ENCODE results near the gene PTAR1.

Gene PTAR1

DNA sequence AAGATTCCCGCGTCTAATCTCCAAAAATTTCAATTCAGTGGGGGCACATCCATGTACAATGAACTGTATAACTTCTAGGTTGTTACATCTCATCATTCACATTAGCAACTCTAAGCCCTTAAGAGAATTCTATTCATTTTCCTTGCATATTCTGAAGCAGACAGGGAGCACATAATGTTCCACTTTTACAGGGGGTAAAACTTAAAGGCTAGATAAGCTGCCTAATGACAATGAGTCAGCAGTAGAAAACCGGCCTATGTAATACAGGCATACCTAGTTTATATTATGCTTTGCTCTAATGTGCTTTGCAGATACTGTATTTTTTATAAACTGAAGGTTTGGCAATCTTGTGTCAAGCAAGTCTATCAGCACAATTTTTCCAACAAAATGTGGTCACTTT is 40.4 kb downstream of the PTAR1 start:
- Mint-ChIP-seq H3K27ac (no peak overlapping the region), H3K9me3 (no peaks in the 10 kb centered on the region), H3K4me1 (no peaks in the 10 kb centered on the region), H3K27me3 (no peaks in the 10 kb centered on the region), H3K4me3 (no peak overlapping the region)
- no peak for ATAC-seq
- no peak for DNase-seq

DNA sequence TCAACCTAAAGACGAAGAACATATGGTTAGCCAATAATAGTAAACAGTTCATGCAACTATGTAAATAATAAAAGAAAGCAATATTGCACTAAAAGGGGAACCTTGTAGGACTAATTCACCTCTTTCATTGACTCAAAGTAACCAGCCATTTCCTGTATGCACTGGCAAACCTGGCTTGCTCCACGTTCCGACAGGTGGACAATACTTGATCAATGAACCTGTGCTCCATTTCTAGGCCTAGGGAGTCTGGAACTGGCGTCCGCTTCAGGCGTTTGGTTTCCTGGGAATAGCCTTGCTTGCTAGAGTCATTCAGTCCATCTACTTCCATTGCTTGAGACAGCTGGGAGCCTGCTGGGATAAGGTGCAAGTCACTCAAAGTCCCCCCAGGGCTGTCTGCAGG is 41.6 kb downstream of the PTAR1 start:
- H3K27ac Mint-ChIP-seq = no peak overlapping the region
- no peaks in the 10 kb centered on the region for H3K9me3 Mint-ChIP-seq
- no peaks in the 10 kb centered on the region for H3K27me3 Mint-ChIP-seq
- ATAC-seq (no peak), DNase-seq (no peak)
- no peak overlapping the region for H3K4me3 Mint-ChIP-seq
- H3K4me1 Mint-ChIP-seq = no peaks in the 10 kb centered on the region

DNA sequence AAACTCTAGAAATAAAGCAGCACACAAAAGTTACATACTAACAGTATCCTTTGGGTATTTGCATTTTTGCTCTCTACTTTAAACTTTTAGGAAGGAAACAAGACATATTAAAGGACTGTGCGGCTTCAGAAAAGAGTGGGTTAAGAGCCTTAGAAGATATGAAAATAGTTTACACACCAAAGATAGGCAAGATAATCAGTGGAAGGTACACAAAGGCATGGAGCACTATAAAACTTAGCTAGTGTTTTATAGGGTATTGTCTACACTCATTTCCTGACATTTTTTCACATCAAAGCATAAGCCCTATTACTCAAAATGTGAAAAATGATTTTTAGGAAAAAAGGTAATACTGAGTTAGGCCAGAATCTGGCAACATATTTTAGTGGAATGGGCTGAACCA is 44.0 kb downstream of the PTAR1 start:
- H3K27ac Mint-ChIP-seq = no peak overlapping the region
- no peaks in the 10 kb centered on the region for H3K4me1 Mint-ChIP-seq
- H3K27me3 Mint-ChIP-seq = no peaks in the 10 kb centered on the region
- ATAC-seq (no peak), DNase-seq (no peak)
- no peaks in the 10 kb centered on the region for H3K9me3 Mint-ChIP-seq
- H3K4me3 Mint-ChIP-seq = no peak overlapping the region

DNA sequence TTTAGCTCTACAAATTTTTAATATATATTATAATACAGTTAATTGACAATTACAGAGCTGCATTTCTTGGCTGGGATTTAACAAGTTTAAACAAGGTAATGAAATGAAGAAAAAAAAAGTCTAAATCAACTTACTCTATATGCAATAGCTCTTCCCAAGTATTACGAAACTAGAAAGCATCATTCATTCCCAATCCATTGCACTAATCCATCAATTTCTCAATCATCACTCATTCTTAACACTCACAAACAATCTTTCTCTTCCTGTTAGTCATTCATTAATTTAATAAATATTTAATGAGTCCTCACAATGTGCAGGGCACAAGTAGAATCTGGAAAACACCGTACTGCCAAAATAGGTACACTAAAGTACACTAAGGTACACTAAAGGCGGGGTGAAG is 44.7 kb downstream of the PTAR1 start:
- ATAC-seq (no peak), DNase-seq (no peak)
- H3K27me3 Mint-ChIP-seq = no peaks in the 10 kb centered on the region
- H3K9me3 Mint-ChIP-seq = no peaks in the 10 kb centered on the region
- H3K4me3 Mint-ChIP-seq = no peak overlapping the region
- H3K27ac Mint-ChIP-seq = no peak overlapping the region
- H3K4me1 Mint-ChIP-seq = no peaks in the 10 kb centered on the region

DNA sequence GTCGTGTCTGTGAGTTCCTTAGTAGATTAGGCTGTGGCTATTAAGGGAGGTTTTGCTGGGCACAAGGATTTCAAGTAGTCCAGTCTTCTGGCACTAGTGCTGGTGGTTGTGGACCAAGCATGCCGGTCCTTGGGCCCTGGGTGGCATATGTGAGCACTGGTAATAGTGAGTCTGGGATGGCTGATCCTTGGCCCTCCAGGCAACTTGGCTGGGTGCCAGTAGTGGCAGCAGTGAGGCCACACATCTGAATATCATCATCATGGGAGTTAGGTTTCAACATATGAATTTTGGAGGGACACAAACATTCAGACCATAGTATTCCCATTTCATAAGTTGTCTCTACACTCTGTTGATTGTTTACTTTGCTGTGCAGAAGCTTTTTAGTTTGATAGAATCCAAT is 62.3 kb downstream of the PTAR1 start:
- H3K4me1 Mint-ChIP-seq = no peaks in the 10 kb centered on the region
- peaks cover 5% of the 10 kb centered on the region for H3K27me3 Mint-ChIP-seq
- no peak for ATAC-seq
- no peak for DNase-seq
- H3K9me3 Mint-ChIP-seq = peaks cover 18 to 26% of the 10 kb centered on the region in 2 donors
- H3K4me3 Mint-ChIP-seq = no peak overlapping the region
- no peak overlapping the region for H3K27ac Mint-ChIP-seq

DNA sequence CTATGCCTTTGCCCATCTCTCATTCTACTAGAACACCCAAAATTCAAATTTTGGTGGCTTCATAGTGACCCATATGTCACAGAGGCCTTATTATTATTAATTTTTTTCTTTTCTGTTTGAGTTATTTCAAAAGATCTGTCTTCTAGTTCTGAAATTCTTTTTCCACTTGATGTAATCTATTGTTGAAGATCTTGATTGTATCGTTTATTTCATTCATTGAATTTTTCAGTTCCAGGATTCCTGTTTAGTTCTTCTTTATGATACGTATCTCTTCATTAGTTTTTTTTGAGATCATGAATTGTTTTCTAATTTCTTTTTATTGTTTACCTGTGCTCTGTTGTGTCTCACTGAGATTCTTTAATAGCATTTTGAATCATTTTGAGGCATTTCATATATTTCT is 63.0 kb downstream of the PTAR1 start:
- Mint-ChIP-seq H3K4me3 (no peak overlapping the region), H3K27ac (no peak overlapping the region), H3K4me1 (no peaks in the 10 kb centered on the region), H3K27me3 (peaks cover 11% of the 10 kb centered on the region), H3K9me3 (peaks cover 15 to 26% of the 10 kb centered on the region in 2 donors)
- ATAC-seq = no peak
- DNase-seq = no peak

DNA sequence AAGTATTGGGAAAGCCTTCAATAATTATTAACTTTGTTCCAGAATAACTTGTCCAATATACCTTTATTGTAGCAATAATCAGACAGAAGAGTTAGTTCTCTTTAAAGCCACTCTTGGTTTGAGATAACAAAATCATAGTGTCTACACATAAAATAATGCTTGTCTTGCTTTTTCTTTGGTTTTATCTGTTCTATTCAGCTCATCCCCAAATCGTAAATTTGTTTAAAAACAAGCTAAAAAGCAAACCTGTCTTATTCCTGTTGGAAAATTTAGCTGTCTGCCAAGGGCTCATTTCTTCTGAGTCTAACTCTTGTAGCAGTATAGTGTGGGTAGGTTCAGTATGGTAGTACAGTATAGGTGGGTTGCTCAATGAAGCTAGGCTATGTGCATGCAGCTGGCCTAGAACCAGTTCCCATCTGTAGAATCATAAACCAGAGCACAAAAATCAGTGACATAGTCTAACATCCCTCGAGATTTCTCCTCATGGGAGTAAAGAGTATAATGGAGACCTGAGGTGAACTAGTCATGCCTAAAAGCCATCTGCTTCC is 69.7 kb downstream of the PTAR1 start:
- Mint-ChIP-seq H3K27me3 (peaks cover 14% of the 10 kb centered on the region), H3K4me1 (no peaks in the 10 kb centered on the region), H3K9me3 (peaks cover 0 to 5% of the 10 kb centered on the region in 2 donors), H3K4me3 (no peak overlapping the region), H3K27ac (no peak overlapping the region)
- ATAC-seq (no peak), DNase-seq (no peak)

DNA sequence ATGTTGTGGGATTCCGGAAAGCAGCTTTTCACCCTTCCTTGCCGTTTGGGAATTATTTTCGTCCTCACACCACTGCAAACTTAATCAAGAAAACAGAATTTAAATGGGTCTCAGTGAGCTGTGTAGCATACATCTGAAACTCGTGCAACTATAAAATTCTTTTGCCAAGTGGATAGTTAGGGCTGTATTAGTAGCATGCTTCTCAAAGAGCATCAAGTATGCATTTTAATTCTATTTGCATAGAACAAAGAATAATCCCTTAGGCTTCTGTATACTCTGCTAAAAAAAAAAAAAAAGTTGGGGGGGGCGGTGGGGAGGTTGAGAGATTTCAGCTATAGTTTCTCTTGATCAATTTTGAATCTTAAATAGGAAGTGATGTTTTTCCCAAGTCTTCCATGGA is 75.9 kb downstream of the PTAR1 start:
- DNase-seq (no peak), ATAC-seq (no peak)
- no peak overlapping the region for H3K27ac Mint-ChIP-seq
- H3K4me1 Mint-ChIP-seq = no peaks in the 10 kb centered on the region
- no peaks in the 10 kb centered on the region for H3K9me3 Mint-ChIP-seq
- H3K4me3 Mint-ChIP-seq = no peak overlapping the region
- no peaks in the 10 kb centered on the region for H3K27me3 Mint-ChIP-seq

DNA sequence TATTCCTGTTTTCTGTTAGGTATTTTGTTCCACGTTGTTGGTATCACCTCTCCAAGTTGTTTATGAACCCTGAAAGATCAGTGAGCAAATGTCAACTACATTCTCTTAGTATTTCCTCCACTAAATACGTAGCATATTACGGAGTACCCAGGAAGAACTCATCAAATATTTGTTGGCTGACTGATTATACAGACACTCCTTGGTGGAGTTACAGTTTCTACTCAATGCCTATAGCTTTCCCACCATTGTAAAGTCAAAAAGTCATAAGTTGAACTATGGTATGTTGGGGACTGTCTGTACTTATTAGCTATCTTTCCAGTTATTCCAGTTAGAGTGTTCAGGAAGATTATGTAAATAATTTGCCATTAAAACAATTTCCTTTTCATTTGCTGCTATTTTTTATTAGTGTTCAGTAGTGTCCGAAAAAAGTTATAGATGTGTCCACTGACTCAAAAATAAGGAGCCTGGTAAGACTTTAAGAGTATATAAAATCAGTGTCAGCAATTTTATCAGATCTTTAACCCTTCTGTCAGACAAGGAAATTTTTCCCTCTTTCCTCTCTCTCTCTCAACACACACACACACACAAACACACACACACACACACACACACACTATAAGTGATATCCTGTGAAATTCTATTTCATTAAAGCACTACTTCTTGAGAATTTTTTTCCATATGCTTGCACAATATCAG is 80.8 kb downstream of the PTAR1 start:
- Mint-ChIP-seq H3K4me3 (no peak overlapping the region), H3K27me3 (peaks cover 5% of the 10 kb centered on the region), H3K27ac (no peak overlapping the region), H3K9me3 (no peaks in the 10 kb centered on the region), H3K4me1 (peaks cover 8% of the 10 kb centered on the region)
- ATAC-seq (no peak), DNase-seq (no peak)

DNA sequence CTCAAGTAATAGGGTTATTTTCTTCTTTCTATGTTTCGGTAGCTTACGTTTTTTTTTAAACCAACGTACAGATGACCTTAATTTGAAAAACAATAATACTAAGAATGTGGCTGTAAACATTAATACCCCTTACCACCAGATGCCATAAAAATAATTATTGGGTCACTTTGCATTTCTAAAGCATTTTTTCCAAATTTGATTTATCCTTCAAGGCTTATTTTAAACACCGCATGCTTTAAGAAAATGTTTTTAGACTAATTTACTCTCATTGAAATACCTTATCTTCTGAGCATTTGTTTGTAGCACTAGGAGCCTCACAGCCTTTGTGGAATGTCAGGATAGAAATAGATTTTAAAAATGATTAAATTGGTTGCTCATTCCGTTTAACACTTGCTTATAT is 81.9 kb downstream of the PTAR1 start:
- H3K4me1 Mint-ChIP-seq = peaks cover 14% of the 10 kb centered on the region

DNA sequence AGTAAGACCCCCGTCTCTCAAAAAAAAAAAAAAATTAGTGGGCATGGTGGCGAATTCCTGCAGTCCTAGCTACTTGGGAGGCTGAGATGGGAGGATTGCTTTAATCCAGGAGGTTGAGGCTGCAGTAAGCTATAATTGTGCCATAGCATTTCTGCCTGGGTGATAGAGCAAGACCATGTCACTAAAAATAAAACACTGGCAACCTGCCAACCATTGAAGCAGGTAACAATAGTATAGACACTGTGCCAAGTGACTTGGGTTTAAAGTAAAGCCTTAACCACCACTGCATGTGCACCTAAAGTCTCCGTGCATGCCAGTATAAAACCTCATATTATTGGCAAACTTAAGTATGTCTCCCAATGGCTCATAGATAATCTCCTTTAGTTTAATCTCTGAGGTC is 84.2 kb downstream of the PTAR1 start:
- Mint-ChIP-seq H3K27ac (no peak overlapping the region), H3K9me3 (no peaks in the 10 kb centered on the region), H3K4me1 (peaks cover 24% of the 10 kb centered on the region), H3K27me3 (peaks cover 23% of the 10 kb centered on the region), H3K4me3 (no peak overlapping the region)
- DNase-seq (no peak), ATAC-seq (no peak)

More for the DNA sequence above, 81.9 kb downstream of the PTAR1 start:
- H3K4me3 Mint-ChIP-seq = no peak overlapping the region
- no peak for ATAC-seq
- H3K9me3 Mint-ChIP-seq = no peaks in the 10 kb centered on the region
- no peak overlapping the region for H3K27ac Mint-ChIP-seq
- peaks cover 8% of the 10 kb centered on the region for H3K27me3 Mint-ChIP-seq
- no peak for DNase-seq

DNA sequence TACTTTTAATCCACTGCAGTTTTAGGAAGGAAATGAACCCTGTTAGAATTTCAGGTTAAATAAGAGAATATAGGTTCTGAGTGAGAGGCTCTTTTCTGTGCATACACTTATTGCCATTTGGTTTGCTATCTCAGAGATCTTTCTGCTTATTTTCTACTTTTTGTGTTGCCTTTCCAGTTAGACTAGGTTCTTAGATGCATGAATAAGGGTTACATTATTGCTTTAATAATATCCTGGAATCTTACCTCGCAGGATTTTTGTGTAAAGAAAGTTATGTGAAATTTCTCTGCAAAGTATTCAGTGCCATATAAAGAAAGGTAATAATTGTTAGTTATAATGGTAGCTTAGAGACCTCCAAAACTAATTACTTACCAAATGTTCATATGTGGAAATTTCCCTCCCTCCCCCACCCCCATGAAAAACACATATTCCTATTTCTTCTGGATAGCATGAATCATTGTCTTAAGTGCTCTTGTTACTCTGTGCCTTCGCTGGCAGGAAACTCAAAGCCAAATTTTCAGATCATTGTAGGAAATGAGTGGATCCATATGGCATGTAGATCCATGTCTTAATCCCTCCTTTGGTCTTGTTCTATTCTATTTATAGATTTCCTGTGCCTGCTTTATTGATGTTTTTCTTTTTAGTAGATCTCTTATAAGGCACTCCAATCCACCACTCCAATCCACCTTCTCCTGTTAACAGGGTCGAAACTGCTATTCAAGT is 84.9 kb downstream of the PTAR1 start:
- H3K27ac Mint-ChIP-seq = no peak overlapping the region
- peaks cover 26% of the 10 kb centered on the region for H3K27me3 Mint-ChIP-seq
- no peaks in the 10 kb centered on the region for H3K9me3 Mint-ChIP-seq
- DNase-seq = no peak
- H3K4me1 Mint-ChIP-seq = peaks cover 24% of the 10 kb centered on the region
- ATAC-seq = no peak
- no peak overlapping the region for H3K4me3 Mint-ChIP-seq

DNA sequence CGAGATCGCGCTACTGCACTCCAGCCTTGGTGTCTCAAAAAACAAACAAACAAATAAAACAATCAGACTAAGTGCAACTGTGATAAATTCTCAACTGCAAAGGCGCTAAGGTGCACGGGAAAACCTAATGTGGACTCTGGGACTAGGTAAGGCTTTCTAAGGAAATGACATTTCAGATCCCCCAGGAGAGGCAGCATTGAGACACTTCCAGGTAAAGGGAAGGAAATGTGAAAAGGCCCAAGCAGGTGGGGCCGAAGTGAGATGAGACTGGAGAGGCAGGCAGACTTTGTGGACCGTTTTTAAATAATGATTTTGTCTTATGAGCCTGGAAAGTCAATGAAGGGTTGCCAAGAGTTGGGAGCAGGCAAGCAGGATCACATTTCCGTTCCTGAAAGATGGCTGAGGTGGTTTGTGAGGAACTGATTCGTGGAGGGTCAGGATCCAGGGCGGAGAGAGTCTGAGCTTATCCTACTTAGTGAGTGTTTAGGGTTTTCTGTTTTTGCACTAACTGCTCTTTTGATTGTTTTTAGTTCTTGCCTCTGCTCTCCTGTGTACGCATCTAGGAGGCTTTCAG is 85.6 kb downstream of the PTAR1 start:
- no peak for ATAC-seq
- Mint-ChIP-seq H3K27ac (no peak overlapping the region), H3K9me3 (no peaks in the 10 kb centered on the region), H3K4me3 (no peak overlapping the region), H3K27me3 (peaks cover 26% of the 10 kb centered on the region), H3K4me1 (peaks cover 24% of the 10 kb centered on the region)
- no peak for DNase-seq

DNA sequence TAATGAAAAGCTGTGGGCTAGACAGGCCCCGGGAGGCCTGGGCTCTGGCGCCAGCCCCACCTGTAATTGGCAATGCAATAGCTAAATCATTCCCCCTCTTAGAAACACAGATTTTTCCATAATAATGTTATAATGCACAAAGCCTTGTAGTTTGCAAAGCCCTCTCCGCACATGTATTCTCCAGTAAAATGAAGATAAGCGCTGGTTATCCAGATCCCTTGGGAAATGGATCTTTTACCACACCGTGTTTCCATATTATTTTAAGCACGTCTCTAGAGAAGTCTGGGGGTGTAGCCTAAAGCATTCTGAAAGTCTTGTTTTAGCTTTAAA is 86.5 kb downstream of the PTAR1 start:
- ATAC-seq = no peak
- no peaks in the 10 kb centered on the region for H3K9me3 Mint-ChIP-seq
- DNase-seq = no peak
- peak overlapping the region; percentile 82 to 86 for H3K4me3 Mint-ChIP-seq
- H3K27me3 Mint-ChIP-seq = peaks cover 26% of the 10 kb centered on the region
- H3K27ac Mint-ChIP-seq = no peak overlapping the region
- peaks cover 24% of the 10 kb centered on the region for H3K4me1 Mint-ChIP-seq

DNA sequence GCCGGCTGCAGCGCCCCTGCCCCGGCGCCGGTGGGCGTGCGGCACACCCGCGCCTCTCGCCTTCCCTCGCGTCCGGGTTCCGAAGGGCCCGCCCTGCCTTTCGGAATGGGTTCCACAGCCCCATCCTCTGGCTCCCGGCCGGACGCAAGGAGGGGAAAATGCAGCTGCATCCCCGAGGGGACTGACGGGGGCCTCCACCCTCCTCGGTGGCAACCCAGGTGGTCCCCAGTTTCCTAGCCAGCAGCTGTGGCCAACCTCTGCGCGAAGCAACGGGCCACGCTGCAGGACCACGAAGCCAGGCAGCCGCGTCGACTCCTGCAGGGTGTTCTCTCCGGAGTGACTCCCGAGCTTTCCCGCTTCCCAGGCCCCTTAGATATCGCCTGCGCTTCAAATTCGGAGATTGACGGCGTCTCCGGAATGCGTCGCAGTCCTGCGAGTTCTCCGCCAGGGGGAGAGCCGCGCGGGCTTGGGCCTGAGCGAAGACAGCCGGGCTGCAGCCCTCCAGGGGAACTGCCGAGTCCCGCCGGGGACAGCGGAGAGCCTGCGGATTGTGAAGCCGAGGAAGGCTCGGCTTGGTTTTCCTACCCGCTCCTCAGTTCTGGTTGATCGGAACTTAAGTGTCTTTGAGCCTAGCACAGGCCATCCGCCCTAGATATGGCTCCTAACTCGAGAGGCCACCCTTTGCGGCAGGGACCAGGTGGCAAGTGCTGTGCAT is 87.1 kb downstream of the PTAR1 start:
- peak; percentile 76 to 80 for DNase-seq
- H3K4me3 Mint-ChIP-seq = peak overlapping the region; percentile 82 to 86
- peak; percentile 89 for ATAC-seq
- peak overlapping the region in 1 of 2 donors; percentile 11 for H3K27ac Mint-ChIP-seq
- no peaks in the 10 kb centered on the region for H3K9me3 Mint-ChIP-seq
- peaks cover 26% of the 10 kb centered on the region for H3K27me3 Mint-ChIP-seq
- peaks cover 24% of the 10 kb centered on the region for H3K4me1 Mint-ChIP-seq

All from stimulated activated naive CD8-positive, alpha-beta T cell treated with anti-CD3 and anti-CD28 coated beads, Interleukin-15, amount 100 ng/mL, for 72 hours (primary cell).